GM19025 (cell line): ENCODE results near the gene JPT2.
"Not testable (repeated sequence)": the region's sequence is repeated elsewhere in the genome, so short reads cannot be mapped to it uniquely, and the experiment has no call there.

Source experiments
- ATAC-seq: cut with Tn5 transposase; IDR thresholded peaks from one replicate; pipeline ENCODE4 v1.9.1; 2021; ENCODE audit warnings: mild to moderate bottlenecking, low read depth, moderate library complexity; ENCODE audit not compliant: unreplicated experiment

JPT2 gene

GRCh38 chr16:1673424-1674151 is 4.5 kb upstream of the JPT2 start:
- ATAC-seq: no peak

GRCh38 chr16:1674306-1674705 is 3.8 kb upstream of the JPT2 start:
- no peak for ATAC-seq

- ATAC-seq: no peak
Measured at GRCh38 chr16:1674751-1675664, 3.1 kb upstream of the JPT2 start.

- ATAC-seq: no peak
Measured at GRCh38 chr16:1676661-1677060, 1.4 kb upstream of the JPT2 start.

DNA sequence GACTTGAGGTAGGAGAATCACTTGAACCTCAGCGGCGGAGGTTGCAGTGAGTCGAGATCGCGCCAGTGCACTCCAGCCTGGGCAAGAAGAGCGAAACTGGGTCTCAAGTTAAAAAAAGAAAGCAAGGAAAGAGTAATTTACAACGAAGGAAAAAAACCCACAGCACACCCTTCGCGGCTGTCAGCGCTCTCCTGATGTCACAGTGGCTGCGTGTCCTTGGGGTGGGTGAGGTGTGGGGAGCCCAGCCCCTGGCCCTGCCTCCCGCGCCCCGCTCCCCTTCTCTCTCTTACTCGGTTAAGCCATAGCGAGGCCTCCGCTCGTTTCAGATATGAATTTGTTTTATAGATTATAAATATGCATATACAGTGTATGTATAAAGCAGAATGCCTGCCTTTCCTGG is 740 bp upstream of the JPT2 start:
- no peak for ATAC-seq

GRCh38 chr16:1678500-1679098 is 520 bp downstream of the JPT2 start:
- ATAC-seq: no peak

GRCh38 chr16:1680361-1680760 is 2.3 kb downstream of the JPT2 start:
- no peak for ATAC-seq

DNA sequence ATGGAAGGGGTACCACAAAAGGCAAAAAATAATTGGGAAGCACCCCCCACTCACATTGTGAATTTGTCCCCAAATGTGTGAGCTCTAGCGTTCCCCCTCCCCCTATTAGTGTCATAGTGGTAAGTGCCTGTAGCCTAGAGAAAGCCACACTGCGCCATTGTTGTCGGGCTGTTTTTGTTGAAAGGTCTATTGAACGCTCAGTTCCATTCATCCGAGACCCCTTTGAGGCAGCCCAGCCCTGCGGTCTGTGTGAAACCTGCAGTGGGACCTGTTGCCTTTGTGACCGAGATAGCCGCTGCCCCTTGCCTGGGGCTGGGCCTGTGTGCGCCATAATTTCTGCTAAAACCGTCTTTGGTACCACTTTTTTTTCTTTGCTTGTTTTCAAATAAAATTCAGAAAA is 3.0 kb downstream of the JPT2 start:
- no peak for ATAC-seq

DNA sequence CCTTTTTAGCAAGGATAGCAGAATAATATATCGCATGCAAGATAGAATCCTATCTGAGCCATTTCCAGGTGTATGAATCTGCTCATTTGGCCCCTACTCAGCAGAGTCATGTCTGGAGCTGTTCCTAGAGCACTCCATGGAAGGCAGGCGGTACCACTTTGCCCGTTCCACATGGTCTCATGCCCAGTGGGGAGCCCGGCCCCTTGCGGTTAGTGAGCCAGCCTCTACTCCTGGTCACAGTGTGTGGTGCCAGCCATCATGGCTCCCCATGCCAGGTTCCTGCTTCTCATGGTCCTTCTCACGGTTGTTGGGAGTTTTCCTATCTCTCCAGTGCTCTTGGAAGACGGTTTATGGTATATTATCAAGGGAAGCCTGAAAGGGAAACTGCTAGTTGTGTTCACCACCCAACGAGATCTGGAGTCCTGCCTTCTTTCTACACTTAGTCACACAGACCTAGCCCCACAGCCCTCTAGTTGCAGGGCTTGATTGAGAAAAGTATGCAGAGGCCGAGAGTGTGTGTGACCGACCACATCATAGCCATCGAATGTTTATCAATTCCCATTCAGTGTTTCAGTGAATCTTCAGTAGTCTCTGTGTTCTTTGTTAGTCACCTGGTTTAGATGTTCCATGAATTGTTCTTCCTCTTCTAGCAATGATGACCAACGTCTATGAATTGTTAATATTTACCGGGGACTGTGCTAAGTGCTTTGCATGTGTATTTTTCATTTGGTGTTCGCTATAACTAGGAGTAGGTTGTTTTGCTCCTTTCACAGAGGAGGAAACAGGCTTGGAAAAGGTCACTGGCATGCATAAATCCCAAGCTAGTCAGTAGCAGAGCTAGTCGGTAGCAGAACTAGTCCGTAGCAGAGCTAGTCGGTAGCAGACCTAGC is 9.6 kb downstream of the JPT2 start:
- no peak for ATAC-seq

GRCh38 chr16:1688807-1689560 is 10.9 kb downstream of the JPT2 start:
- no peak for ATAC-seq

DNA sequence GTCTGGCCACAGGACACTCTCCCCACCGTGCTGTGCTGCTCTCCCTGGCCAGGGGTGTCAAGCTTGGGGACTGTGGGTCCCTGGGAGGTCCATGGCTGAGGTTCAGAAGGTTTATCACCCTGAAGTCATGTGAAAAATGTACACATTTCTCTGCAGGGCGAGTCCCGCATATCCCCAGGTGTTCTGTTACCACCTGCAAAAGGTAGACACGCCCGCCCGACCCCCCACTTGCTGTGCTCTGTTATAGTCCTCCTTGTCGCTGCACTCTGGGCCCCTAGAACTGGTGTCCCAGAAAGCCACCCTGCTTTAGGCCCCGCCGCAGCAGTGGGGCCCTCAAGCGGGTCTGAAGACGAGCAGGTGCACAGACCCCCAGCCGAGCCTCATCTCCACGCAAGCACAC is 11.8 kb downstream of the JPT2 start:
- no peak for ATAC-seq

DNA sequence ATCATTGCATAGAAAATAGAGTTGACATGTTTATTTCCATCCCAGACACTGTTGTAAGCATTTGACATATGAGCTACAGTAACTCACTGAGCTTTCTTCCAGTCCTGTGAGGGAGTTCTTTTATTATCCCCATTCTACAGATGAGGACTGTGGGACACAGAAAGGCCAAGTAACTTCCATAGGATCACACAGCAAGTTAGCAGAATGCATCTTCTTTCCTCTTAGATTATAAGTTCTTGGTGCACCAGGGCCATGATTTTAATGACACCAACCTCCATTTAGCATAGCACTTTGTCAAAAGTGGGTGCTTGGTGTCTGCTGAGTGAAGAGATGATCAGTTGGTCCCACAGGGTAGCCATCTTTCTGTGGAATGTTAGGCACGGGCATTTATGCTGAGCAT is 12.7 kb downstream of the JPT2 start:
- ATAC-seq: no peak

- no peak for ATAC-seq
Measured at GRCh38 chr16:1691276-1691675, 13.2 kb downstream of the JPT2 start.

GRCh38 chr16:1691956-1692355 is 13.9 kb downstream of the JPT2 start:
- ATAC-seq: no peak

DNA sequence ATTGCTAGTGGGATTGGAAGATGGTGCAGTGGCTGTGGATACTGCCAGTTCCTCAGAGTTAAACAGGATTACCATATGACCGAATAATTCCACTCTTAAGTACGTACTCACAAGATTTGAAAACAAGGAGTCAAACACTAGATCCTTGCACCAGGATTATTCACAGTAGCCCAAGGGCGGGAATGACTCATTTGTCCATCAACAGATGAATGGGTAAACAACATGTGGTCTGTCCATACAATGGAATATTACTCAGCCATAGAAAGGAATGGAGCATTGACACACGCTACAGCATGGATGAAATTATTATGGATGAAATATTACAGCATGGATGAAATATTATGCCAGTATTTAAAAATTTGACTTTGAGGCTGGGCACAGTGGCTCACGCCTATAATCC is 18.8 kb downstream of the JPT2 start:
- no peak for ATAC-seq

DNA sequence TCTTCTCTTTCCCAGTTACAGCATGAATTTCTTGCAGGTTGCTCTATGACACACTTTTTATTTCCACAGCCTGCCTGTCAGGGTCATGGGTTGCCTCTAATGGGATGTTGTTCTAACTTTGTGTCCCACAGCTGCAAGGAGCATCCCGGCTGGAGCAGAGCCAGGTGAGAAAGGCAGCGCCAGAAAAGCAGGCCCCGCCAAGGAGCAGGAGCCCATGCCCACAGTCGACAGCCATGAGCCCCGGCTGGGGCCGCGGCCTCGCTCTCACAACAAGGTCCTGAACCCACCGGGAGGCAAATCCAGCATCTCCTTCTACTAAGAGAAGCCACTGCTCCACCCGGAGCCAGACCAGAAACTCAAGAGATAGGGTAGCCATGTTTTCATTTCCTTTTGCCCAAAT is 20.6 kb downstream of the JPT2 start:
- no peak for ATAC-seq

- no peak for ATAC-seq
Measured at GRCh38 chr16:1700246-1700645, 22.2 kb downstream of the JPT2 start.

GRCh38 chr16:1701216-1701878 is 23.3 kb downstream of the JPT2 start:
- no peak for ATAC-seq

- not testable (repeated sequence) for ATAC-seq
Measured at GRCh38 chr16:1705324-1705687, 27.2 kb downstream of the JPT2 start.
